ENCODE measurements around the gene PXDC1.

The PXDC1 gene

DNA sequence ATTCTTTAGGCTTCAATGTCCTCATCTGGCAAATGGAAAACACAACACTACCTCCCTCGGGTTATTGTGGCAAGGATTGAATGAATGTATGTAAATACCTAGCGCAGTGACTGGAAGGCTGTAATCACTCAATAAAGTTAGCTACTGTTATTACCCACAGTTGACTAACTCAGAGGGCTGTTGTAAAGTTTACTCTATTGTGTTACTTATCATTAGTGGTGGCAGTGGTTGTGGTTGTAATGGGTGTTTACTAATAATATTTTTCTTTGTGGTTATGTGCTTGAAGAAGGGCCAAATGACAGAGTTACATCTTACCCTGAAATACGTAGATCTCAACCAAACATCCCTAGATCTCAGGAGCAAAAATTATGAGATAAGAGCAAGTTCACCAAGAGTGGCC, 42.0 kb upstream of the PXDC1 start:
- Histone ChIP-seq H3K4me1 (ENCODE audit: control insufficient read depth in 5 of 5, insufficient read depth in 5 of 5, low read length in 5 of 5) (peaks cover 0 to 32% (median 12%) of the 10 kb centered on the region in 5 donors), H3K9ac (ENCODE audit: low read length in 5 of 5) (no peak overlapping the region), H3K27me3 (ENCODE audit: control insufficient read depth in 5 of 5, insufficient read depth in 4 of 5, low read length in 5 of 5) (no peaks in the 10 kb centered on the region)

DNA sequence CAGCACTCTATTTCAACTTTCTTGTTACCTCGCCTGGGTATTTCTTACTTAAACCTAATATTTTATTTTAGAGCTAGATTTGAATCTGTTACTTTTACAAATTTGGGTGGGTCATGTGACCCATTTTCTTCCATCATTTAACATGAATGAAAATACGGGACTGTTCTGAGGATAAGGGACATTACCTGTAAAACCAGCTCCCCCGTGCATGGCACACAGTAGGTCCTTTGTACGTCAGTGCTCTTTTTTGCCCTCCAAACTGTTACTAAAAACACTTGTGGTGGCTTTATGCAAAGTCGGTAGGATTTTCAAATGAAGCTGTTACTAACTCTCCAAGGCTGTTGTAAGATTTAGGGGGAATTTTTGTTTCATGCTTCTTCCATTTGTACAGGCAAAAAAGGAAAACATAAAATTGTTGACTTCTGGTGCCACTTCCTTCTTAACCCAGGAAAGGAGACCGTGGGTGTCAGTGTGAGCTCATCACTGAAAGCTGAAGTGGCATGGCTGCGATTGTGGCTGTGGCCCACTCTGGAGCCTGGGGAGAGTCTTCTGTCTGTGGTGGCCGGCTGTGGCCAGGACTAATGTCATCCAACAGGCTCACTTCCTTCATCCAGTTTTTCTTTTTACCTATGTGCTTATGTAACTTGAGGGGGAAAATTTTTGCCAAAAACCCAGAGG, 40.2 kb upstream of the PXDC1 start:
- Histone ChIP-seq H3K36me3 (ENCODE audit: control insufficient read depth in 5 of 5, insufficient read depth in 5 of 5, low read length in 5 of 5) (no peaks in the 10 kb centered on the region), H3K9ac (ENCODE audit: low read length in 5 of 5) (no peak overlapping the region), H3K4me3 (ENCODE audit: low read depth in 1 of 5, low read length in 5 of 5) (no peak overlapping the region), H3K27me3 (ENCODE audit: control insufficient read depth in 5 of 5, insufficient read depth in 4 of 5, low read length in 5 of 5) (no peaks in the 10 kb centered on the region), H3K4me1 (ENCODE audit: control insufficient read depth in 5 of 5, insufficient read depth in 5 of 5, low read length in 5 of 5) (peaks cover 0 to 14% (median 0%) of the 10 kb centered on the region in 5 donors), H3K27ac (ENCODE audit: low read depth, low read length) (no peak overlapping the region), H3K9me3 (ENCODE audit: control insufficient read depth in 5 of 5, low read length in 5 of 5) (no peaks in the 10 kb centered on the region)

More for the DNA sequence above, 42.0 kb upstream of the PXDC1 start:
- Histone ChIP-seq H3K4me3 (ENCODE audit: low read depth in 1 of 5, low read length in 5 of 5) (no peak overlapping the region), H3K27ac (ENCODE audit: low read depth, low read length) (no peak overlapping the region), H3K36me3 (ENCODE audit: control insufficient read depth in 5 of 5, insufficient read depth in 5 of 5, low read length in 5 of 5) (no peaks in the 10 kb centered on the region), H3K9me3 (ENCODE audit: control insufficient read depth in 5 of 5, low read length in 5 of 5) (no peaks in the 10 kb centered on the region)

DNA sequence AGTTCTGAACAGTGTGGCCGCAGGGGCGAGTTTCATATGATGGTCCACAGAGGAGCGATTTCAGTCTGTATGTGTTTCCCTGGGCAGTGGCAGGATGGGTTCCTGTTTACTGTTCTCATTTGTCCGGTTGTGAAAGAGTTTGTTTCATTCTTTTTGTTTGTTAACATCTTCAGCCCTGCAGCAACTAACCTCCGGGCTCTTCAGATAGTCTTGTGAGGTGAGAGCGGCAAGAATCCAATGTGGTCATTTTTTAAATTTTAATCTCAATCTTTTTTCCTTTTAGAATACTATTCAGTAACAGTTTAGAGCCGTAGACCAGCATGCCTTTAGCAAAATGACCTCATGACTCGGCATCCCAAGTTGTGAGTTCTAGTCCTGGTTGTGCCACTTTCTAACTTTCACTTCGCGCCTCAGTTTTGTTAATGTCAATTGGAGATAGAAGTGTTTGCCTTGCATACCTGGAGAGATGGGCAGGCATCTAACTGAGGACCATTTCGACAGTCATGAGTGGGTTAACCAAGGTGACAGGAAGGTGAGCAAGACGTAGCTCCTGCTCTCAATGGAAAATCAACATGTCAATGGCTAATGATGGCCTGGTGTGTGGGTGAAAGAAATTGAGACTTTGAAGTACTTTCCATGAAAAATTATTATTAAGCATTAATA, 38.5 kb upstream of the PXDC1 start:
- Histone ChIP-seq H3K27ac (ENCODE audit: low read depth, low read length) (no peak overlapping the region), H3K9ac (ENCODE audit: low read length in 5 of 5) (no peak overlapping the region), H3K9me3 (ENCODE audit: control insufficient read depth in 5 of 5, low read length in 5 of 5) (no peaks in the 10 kb centered on the region), H3K4me3 (ENCODE audit: low read depth in 1 of 5, low read length in 5 of 5) (no peak overlapping the region), H3K4me1 (ENCODE audit: control insufficient read depth in 5 of 5, insufficient read depth in 5 of 5, low read length in 5 of 5) (peaks cover 0 to 7% (median 4%) of the 10 kb centered on the region in 5 donors), H3K36me3 (ENCODE audit: control insufficient read depth in 5 of 5, insufficient read depth in 5 of 5, low read length in 5 of 5) (no peaks in the 10 kb centered on the region), H3K27me3 (ENCODE audit: control insufficient read depth in 5 of 5, insufficient read depth in 4 of 5, low read length in 5 of 5) (no peaks in the 10 kb centered on the region)

DNA sequence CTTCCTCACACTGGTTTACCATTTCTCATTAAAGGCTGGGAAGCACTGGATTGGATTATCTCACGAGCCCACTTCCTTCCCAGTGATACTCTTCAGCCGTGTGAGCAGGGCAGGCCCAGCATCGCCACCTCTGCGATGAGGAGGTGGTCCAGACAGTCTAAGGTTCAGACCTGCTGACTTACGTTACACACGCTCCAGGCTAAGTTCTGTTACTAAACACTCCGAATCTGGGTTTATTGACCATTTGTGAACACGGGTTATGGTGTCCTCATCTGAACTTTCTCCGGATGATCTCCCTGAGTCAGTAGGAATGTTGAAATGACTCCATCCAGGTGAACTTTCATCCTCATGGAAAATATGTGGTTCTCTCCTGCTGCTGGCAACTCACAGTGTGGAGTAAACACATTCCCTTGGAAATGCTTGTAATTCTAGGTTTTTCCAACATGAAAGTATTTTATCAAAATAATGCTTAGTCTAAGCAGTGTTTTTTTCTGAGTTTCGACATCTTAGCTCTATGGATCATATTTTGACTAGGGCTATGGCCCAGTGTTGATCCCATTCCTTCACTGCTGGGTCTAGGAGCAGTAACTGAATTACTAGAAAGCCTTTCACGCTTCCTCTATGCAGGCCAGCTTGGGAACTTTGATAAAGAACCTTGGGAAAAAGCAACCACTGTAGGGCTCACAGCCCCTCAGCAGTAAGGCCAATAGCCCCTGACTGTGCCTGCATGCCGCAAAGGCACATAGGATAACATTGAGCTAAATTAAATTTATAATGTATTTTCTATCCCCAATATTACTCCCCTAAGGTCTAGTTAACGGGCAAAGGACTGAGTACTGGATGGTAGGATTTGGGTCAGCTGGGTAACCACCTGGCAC, 37.7 kb upstream of the PXDC1 start:
- Histone ChIP-seq H3K9ac (ENCODE audit: low read length in 5 of 5) (no peak overlapping the region), H3K36me3 (ENCODE audit: control insufficient read depth in 5 of 5, insufficient read depth in 5 of 5, low read length in 5 of 5) (no peaks in the 10 kb centered on the region), H3K9me3 (ENCODE audit: control insufficient read depth in 5 of 5, low read length in 5 of 5) (no peaks in the 10 kb centered on the region), H3K4me1 (ENCODE audit: control insufficient read depth in 5 of 5, insufficient read depth in 5 of 5, low read length in 5 of 5) (peaks cover 0 to 7% (median 4%) of the 10 kb centered on the region in 5 donors), H3K27me3 (ENCODE audit: control insufficient read depth in 5 of 5, insufficient read depth in 4 of 5, low read length in 5 of 5) (no peaks in the 10 kb centered on the region), H3K4me3 (ENCODE audit: low read depth in 1 of 5, low read length in 5 of 5) (no peak overlapping the region), H3K27ac (ENCODE audit: low read depth, low read length) (no peak overlapping the region)

DNA sequence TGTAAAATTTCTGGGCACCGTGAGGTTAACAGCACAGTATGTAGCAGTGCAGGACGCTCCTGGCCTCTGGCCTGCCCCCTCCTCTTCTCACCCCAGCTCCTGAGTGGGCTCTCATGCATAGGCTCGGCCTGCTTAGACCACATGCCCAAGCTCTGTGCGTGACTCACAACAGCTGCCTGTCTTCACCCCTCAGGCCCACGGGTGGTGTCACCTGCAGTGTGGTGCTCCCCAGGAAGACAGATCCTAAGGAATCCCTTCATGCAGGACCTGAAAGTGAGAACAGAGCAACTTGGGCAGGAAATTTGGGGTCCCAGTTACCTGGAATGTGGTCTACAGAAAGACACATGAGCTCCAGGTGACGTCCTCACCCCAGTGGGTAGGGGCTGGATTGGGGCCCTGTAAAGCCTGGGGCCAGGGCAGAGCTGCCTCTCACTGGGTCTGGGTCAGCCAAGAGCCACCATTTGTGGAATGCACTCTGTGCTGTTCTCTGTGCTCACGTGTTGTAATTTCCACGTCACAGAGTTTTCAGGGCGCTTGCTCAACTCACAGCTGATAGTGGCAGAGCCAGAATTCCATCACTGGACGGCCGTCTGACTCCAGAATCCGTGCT, 37.0 kb upstream of the PXDC1 start:
- no peaks in the 10 kb centered on the region for H3K9me3 ChIP-seq (ENCODE audit: control insufficient read depth in 5 of 5, low read length in 5 of 5)
- no peaks in the 10 kb centered on the region for H3K27me3 ChIP-seq (ENCODE audit: control insufficient read depth in 5 of 5, insufficient read depth in 4 of 5, low read length in 5 of 5)
- no peaks in the 10 kb centered on the region for H3K36me3 ChIP-seq (ENCODE audit: control insufficient read depth in 5 of 5, insufficient read depth in 5 of 5, low read length in 5 of 5)
- no peak overlapping the region for H3K9ac ChIP-seq (ENCODE audit: low read length in 5 of 5)
- no peak overlapping the region for H3K27ac ChIP-seq (ENCODE audit: low read depth, low read length)
- H3K4me3 ChIP-seq (ENCODE audit: low read depth in 1 of 5, low read length in 5 of 5) = no peak overlapping the region
- H3K4me1 ChIP-seq (ENCODE audit: control insufficient read depth in 5 of 5, insufficient read depth in 5 of 5, low read length in 5 of 5) = peaks cover 0 to 7% (median 0%) of the 10 kb centered on the region in 5 donors

DNA sequence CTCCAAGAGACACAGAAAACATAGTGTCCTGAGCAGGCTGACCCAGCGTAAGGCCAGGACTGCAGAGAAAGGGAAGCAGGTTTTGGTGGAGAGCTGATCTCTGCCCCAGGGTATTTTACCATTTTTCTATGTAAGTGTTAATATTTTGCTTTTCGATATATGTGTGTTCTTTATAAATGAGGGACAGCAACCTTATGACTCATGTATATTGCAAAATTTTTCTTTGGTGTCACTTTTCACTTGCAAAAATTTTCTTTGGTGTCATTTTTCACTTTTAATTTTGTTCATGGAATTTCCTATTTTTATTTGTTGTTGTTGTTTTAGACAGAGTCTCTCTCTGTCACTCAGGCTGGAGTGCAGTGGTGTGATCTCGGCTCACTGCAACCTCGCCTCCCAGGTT, 34.6 kb upstream of the PXDC1 start:
- H3K27ac ChIP-seq (ENCODE audit: low read depth, low read length) = no peak overlapping the region
- H3K9ac ChIP-seq (ENCODE audit: low read length in 5 of 5) = no peak overlapping the region
- no peaks in the 10 kb centered on the region for H3K9me3 ChIP-seq (ENCODE audit: control insufficient read depth in 5 of 5, low read length in 5 of 5)
- H3K4me1 ChIP-seq (ENCODE audit: control insufficient read depth in 5 of 5, insufficient read depth in 5 of 5, low read length in 5 of 5) = peaks cover 0 to 13% (median 3%) of the 10 kb centered on the region in 5 donors
- H3K27me3 ChIP-seq (ENCODE audit: control insufficient read depth in 5 of 5, insufficient read depth in 4 of 5, low read length in 5 of 5) = no peaks in the 10 kb centered on the region
- no peak overlapping the region for H3K4me3 ChIP-seq (ENCODE audit: low read depth in 1 of 5, low read length in 5 of 5)
- H3K36me3 ChIP-seq (ENCODE audit: control insufficient read depth in 5 of 5, insufficient read depth in 5 of 5, low read length in 5 of 5) = no peaks in the 10 kb centered on the region

DNA sequence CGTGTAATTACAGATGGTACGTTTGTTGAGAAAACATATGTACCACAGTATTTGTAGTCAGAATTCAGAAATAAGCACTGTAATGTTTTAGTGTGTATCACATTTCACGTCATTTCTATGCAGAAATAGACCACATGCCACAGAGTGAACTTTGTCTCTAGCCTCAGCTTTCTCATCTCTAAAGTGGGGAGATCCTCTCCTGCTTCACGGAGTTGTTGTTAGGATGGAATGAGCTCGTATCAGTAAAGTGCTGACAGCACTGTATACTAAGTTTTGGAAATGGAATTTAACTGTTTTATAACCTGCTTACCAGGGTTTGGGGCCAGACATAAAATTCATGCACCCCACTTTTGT, 34.2 kb upstream of the PXDC1 start:
- no peaks in the 10 kb centered on the region for H3K36me3 ChIP-seq (ENCODE audit: control insufficient read depth in 5 of 5, insufficient read depth in 5 of 5, low read length in 5 of 5)
- H3K27ac ChIP-seq (ENCODE audit: low read depth, low read length) = no peak overlapping the region
- H3K4me1 ChIP-seq (ENCODE audit: control insufficient read depth in 5 of 5, insufficient read depth in 5 of 5, low read length in 5 of 5) = peaks cover 0 to 13% (median 3%) of the 10 kb centered on the region in 5 donors
- H3K4me3 ChIP-seq (ENCODE audit: low read depth in 1 of 5, low read length in 5 of 5) = no peak overlapping the region
- no peaks in the 10 kb centered on the region for H3K27me3 ChIP-seq (ENCODE audit: control insufficient read depth in 5 of 5, insufficient read depth in 4 of 5, low read length in 5 of 5)
- H3K9ac ChIP-seq (ENCODE audit: low read length in 5 of 5) = no peak overlapping the region
- no peaks in the 10 kb centered on the region for H3K9me3 ChIP-seq (ENCODE audit: control insufficient read depth in 5 of 5, low read length in 5 of 5)

DNA sequence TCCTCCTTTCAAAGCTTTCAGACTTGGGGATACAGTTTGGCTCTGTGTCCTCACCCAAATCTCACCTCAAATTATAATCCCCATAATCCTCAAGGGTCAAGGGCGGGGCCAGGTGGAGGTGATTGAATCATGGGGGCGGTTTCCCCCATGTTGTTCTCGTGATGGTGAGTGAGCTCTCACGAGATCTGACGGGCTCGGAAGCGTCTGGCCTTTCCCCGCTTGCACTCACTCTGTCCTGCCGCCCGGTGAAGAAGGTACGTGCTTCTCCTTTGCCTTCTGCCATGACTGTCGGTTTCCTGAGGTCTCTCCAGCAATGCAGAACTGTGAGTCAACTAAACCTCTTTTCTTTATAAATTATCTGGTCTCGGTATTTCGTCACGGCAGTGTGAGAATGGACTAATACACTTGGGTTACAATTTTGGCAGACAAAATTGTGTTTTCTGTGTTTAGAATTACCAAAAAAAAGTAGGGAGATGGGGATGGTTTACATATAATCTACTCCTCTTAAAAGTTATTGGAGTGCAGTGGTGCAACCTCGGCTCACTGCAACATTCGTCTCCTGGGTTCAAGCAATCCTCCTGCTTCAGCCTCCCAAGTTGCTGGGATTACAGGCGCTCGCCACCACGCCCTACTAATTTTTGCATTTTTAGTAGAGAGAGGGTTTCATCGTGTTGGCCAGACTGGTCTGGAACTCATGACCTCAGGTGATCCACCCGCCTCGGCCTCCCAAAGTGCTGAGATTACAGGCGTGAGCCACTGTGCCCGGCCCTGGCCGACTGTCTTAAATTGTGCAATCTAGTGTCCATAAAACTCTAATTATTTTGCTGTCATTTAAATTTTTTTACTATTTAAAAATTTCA, 33.6 kb upstream of the PXDC1 start:
- H3K4me3 ChIP-seq (ENCODE audit: low read depth in 1 of 5, low read length in 5 of 5) = no peak overlapping the region
- H3K4me1 ChIP-seq (ENCODE audit: control insufficient read depth in 5 of 5, insufficient read depth in 5 of 5, low read length in 5 of 5) = peaks cover 0 to 13% (median 3%) of the 10 kb centered on the region in 5 donors
- no peaks in the 10 kb centered on the region for H3K9me3 ChIP-seq (ENCODE audit: control insufficient read depth in 5 of 5, low read length in 5 of 5)
- H3K9ac ChIP-seq (ENCODE audit: low read length in 5 of 5) = no peak overlapping the region
- H3K27me3 ChIP-seq (ENCODE audit: control insufficient read depth in 5 of 5, insufficient read depth in 4 of 5, low read length in 5 of 5) = no peaks in the 10 kb centered on the region
- no peaks in the 10 kb centered on the region for H3K36me3 ChIP-seq (ENCODE audit: control insufficient read depth in 5 of 5, insufficient read depth in 5 of 5, low read length in 5 of 5)
- no peak overlapping the region for H3K27ac ChIP-seq (ENCODE audit: low read depth, low read length)

DNA sequence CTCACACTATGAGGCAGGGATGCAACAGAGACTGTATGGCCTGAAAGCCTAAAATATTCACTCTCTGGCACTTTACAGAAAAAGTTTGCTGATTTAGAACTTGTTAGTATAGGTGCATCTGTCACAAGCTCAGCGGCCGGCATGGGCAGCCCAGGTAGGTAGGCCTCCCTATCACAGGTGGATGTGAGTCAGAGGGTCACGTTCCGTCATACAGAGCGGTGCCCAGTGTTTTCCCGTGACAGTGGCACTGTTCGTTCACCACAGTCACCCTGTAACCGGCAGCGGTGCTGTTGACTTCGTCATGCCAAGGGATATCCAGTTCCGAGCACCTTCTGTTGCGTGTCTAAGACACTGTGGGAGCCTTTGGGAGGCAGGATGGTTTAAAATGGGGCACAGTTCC, 32.9 kb upstream of the PXDC1 start:
- Histone ChIP-seq H3K9me3 (ENCODE audit: control insufficient read depth in 5 of 5, low read length in 5 of 5) (no peaks in the 10 kb centered on the region), H3K4me3 (ENCODE audit: low read depth in 1 of 5, low read length in 5 of 5) (no peak overlapping the region), H3K4me1 (ENCODE audit: control insufficient read depth in 5 of 5, insufficient read depth in 5 of 5, low read length in 5 of 5) (peaks cover 0 to 13% (median 3%) of the 10 kb centered on the region in 5 donors), H3K27ac (ENCODE audit: low read depth, low read length) (no peak overlapping the region), H3K9ac (ENCODE audit: low read length in 5 of 5) (no peak overlapping the region), H3K36me3 (ENCODE audit: control insufficient read depth in 5 of 5, insufficient read depth in 5 of 5, low read length in 5 of 5) (no peaks in the 10 kb centered on the region), H3K27me3 (ENCODE audit: control insufficient read depth in 5 of 5, insufficient read depth in 4 of 5, low read length in 5 of 5) (no peaks in the 10 kb centered on the region)
